Thymus (tissue), 11 donors: ENCODE results near the gene TIMP2. TPM values are rescaled to one million over a fixed set of nuclear protein-coding genes. Genes with fewer than 3 reads are reported as not detected.
"Not testable (repeated sequence)": the region's sequence is repeated elsewhere in the genome, so short reads cannot be mapped to it uniquely, and the experiment has no call there.

ENCODE experiments used
- DNase-seq, 9 donors: peaks; one replicate each; pipeline ENCODE4 v3.0.0-alpha.2; 2013; ENCODE audit warnings: low spot score in 9 of 9, low read depth in 6 of 9, missing footprints in 1 of 9
- H3K27ac ChIP-seq, 2 donors: one replicate each; pipeline ENCODE4 v1.5.1; 2013; ENCODE audit warnings: control low read depth in 1 of 2, low read depth in 1 of 2, low read length in 1 of 2, mild to moderate bottlenecking in 1 of 2, moderate library complexity in 1 of 2
- H3K27me3 ChIP-seq, 2 donors: one replicate each; pipeline ENCODE4 v1.5.1; 2013; ENCODE audit warnings: low read length in 1 of 2; ENCODE audit not compliant: control insufficient read depth in 2 of 2, insufficient read depth in 1 of 2
- H3K36me3 ChIP-seq, 2 donors: one replicate each; pipeline ENCODE4 v1.5.1; 2013; ENCODE audit warnings: low read length in 1 of 2, mild to moderate bottlenecking in 1 of 2, moderate library complexity in 1 of 2; ENCODE audit not compliant: control insufficient read depth in 2 of 2, insufficient read depth in 2 of 2
- H3K4me1 ChIP-seq, 2 donors: one replicate each; pipeline ENCODE4 v1.5.1; 2013; ENCODE audit warnings: low read length in 2 of 2; ENCODE audit not compliant: control insufficient read depth in 2 of 2, insufficient read depth in 2 of 2
- H3K4me3 ChIP-seq, 2 donors: one replicate each; pipeline ENCODE4 v1.5.1; 2013; ENCODE audit warnings: low read length in 2 of 2, control low read depth in 1 of 2, mild to moderate bottlenecking in 1 of 2
- H3K9me3 ChIP-seq, 2 donors: one replicate each; pipeline ENCODE4 v1.5.1; 2013; ENCODE audit warnings: low read length in 1 of 2, mild to moderate bottlenecking in 1 of 2; ENCODE audit not compliant: control insufficient read depth in 2 of 2, insufficient read depth in 1 of 2
- WGBS: extraction: QIAGEN DNeasy Blood & Tissue Kit; methylation state at CpG from one replicate; pipeline ENCODE4 v1.1.7; 2013; 5-methylcytosine and 5-hydroxymethylcytosine counted together
- polyA plus RNA-seq: library from polyadenylated mRNA; stranded (reverse); fragments of 200-250 nt; gene quantifications from one replicate; pipeline ENCODE4 v1.2.3, GENCODE V29; 2013
- total RNA-seq: library from RNA; stranded (reverse); fragments of 120-200 nt; gene quantifications from one replicate; pipeline ENCODE4 v1.2.4, GENCODE V29; 2013
- donor health status: healthy.

Gene TIMP2
- total and polyA plus RNA-seq, 2 donors: 23.1 to 27.5 TPM

DNA sequence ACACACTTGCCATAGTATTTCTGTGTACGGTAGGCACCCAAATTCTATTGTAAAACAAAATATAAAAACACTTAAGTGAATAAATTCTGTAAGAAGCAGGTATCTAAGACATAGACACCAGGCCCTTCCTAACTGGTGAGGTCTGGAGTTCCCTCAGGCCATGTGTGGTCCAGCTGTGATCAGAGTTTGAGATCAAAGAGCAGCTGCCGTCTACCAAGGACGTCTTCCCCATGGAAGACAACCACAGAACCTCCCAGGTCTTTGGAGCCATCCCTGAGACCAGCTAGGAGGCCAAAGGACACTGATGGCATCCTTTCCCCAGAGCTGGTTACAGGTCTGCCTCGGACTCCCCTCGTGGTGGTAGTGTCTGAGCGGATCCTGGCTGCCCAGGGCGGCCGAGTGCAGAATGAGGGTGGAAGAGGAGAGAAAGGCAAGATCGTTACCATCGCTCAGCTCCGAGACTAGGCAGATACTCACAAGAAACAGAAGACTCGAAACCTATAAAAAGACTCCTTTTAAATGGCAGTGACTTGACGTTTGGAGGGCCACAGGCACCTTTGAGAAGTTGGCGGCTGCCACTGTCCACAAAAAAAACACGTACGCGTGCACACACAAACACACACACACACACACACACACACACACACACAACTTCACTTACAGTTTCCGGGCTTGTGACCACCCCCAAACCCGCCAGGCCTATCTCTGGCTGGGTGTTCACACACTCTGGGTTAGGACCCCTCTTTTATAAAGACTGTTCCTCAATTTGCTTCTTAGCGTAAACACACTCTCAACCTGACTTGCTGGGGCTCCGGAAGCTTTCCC lies 7.5 kb downstream of the TIMP2 start:
- DNase-seq: peak in 1 of 9 donors; percentile 62
- WGBS: 65% methylated on average over 21 of the region's 21 CpGs
- no peaks in the 10 kb centered on the region for H3K27me3 ChIP-seq
- peaks cover 46 to 75% of the 10 kb centered on the region in 2 donors for H3K4me1 ChIP-seq
- peak overlapping the region in 1 of 2 donors; percentile 3 for H3K4me3 ChIP-seq
- peak overlapping the region; percentile 67 to 81 for H3K27ac ChIP-seq
- peaks cover 10 to 33% of the 10 kb centered on the region in 2 donors for H3K36me3 ChIP-seq
- H3K9me3 ChIP-seq: no peaks in the 10 kb centered on the region

DNA sequence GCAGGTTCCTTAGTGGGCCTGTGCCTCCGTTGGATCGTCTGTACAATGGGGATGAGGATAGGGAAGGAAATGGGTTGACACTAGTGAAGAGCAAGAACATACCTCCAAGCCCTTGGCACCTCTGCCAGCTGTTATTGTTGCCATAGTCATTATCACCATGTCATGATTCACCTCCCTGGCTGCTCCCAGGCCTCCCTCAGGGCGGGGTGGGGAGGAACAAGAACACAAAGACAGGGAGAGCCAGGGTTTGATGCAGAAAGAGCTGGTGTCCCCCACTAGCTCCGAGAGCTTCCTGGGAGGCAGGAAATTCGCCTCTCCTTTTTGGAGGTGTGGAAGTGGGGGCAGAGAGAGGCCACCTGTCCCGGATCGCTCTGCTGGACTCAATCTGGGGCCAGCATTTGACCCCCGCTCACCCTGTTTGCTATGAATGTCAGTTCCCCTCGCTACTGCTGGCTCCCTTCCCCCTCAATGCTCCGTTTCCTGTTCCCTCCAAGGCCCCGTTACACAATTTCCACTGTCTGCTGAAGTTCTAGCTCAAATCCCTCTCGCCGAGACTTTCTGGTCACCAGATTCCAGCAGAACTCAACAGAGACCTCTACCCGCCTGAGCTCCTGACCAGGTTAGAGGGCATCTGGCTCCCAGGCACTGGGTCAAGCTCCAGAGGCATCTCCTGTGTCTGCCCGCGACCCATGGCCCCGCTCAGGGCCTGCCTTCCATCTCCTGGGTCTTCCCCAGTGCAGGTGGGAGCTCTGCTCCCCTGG lies 9.1 kb downstream of the TIMP2 start:
- WGBS: 37% methylated on average over 17 of the region's 17 CpGs
- H3K4me1 ChIP-seq: peaks cover 36 to 59% of the 10 kb centered on the region in 2 donors

DNA sequence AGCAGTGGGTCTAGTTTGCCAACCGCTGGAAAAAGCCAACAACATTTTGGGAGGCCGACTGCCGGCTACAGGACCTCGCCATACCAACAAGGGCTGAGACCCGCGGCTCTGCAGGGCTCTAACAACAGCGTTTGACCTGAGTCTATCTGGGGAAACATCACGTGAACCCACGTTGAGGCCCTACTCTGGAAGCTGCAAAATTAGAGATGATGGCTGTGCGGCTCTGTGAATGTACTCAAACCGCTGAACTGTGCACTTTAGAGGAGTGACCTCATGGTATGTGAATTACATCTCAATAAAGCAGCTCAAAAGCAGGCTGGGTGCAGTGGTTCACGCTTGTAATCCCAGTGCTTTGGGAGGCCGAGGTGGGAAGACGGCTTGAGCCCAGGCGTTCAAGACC lies 12.1 kb downstream of the TIMP2 start:
- Histone ChIP-seq H3K27ac (no peak overlapping the region), H3K9me3 (no peaks in the 10 kb centered on the region), H3K27me3 (no peaks in the 10 kb centered on the region), H3K4me1 (peaks cover 20 to 37% of the 10 kb centered on the region in 2 donors), H3K36me3 (peaks cover 18 to 34% of the 10 kb centered on the region in 2 donors), H3K4me3 (no peak overlapping the region)
- 97% methylated on average over 15 of the region's 15 CpGs for WGBS
- no peak for DNase-seq

More for the DNA sequence above, 9.1 kb downstream of the TIMP2 start:
- H3K9me3 ChIP-seq: no peaks in the 10 kb centered on the region
- no peaks in the 10 kb centered on the region for H3K27me3 ChIP-seq
- peaks cover 16 to 29% of the 10 kb centered on the region in 2 donors for H3K36me3 ChIP-seq
- peak overlapping the region; percentile 95 for H3K27ac ChIP-seq
- DNase-seq: peak in 2 of 9 donors; percentile 54 to 80
- H3K4me3 ChIP-seq: peak overlapping the region; percentile 37 to 49

DNA sequence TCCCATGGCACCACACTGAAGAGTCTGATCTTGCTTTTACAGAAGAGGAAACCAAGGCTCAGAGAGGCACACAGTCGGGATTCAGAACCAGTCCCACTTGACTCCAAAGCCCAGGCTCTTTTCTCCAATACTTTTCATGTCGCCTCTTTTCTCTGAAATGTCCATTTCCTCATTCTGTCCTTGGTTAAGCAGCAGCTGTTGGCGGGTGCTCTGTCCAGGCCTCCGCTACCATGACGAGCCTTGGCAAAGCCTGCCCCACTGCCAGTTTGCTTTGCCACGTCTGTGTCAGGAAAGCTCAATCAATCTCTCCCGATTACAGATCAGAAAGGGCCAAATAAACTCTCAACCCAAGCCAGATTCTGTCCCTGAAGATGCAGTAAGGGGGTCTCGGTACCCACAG lies 13.1 kb downstream of the TIMP2 start:
- Histone ChIP-seq H3K9me3 (no peaks in the 10 kb centered on the region), H3K27ac (no peak overlapping the region), H3K27me3 (no peaks in the 10 kb centered on the region), H3K36me3 (peaks cover 18 to 30% of the 10 kb centered on the region in 2 donors), H3K4me1 (peaks cover 13 to 27% of the 10 kb centered on the region in 2 donors), H3K4me3 (no peak overlapping the region)
- 98% methylated on average over 8 of the region's 8 CpGs for WGBS
- DNase-seq: no peak

DNA sequence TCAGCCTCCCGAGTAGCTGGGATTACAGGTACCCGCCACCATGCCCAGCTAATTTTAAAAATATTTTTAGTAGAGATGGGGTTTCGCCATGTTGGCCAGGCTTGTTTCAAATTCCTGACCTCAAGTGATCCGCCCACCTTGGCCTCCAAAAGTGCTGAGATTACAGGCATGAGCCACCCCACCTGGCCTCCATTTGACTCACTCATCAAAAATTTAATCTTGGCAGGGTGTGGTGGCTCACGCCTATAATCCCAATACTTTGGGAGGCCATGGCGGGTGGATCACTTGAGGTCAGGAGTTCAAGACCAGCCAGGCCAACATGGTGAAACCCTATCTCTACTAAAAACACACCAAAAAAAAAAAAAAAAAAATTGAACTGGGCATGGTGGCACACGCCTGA lies 13.6 kb downstream of the TIMP2 start:
- 91% methylated on average over 7 of the region's 7 CpGs for WGBS

DNA sequence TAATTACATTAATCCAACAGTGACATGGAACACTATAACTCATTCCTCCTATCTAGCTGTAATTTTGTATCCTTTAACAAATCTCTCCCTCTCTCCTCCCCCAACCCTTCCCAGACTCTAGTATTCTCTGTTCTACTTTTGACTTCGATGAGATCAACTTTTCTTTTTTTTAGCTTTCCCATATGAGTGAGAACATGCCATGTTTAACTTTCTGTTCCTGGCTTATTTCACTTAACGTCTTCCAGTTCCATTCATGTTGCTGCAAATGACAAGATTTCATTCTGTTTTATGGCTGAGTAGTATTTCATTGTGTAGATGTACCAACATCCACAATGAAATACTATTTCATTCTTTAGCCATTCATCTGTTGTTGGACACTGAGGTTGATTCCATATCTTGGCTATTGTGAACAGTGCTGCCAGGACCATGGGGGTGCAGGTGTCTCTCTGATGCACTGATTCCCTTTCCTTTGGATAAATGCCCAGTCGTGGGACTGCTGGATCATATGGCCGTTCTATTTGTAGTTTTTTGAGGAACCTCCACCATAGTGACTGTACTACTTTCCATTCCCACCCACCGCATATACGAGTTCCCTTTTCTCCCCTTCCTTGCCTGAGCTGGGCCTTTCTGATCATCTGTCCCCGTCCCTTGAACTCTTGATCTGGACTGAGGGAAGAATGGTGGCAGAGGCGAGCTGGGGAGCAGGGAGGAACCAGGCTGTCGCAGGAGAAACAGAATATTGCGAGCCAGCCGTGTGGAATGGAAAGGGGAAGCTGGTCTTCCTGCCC lies 14.5 kb downstream of the TIMP2 start:
- Histone ChIP-seq H3K27me3 (no peaks in the 10 kb centered on the region), H3K4me1 (peaks cover 1 to 14% of the 10 kb centered on the region in 2 donors), H3K9me3 (no peaks in the 10 kb centered on the region), H3K27ac (no peak overlapping the region), H3K4me3 (no peak overlapping the region), H3K36me3 (peaks cover 18 to 32% of the 10 kb centered on the region in 2 donors)
- DNase-seq: no peak
- 76% methylated on average over 11 of the region's 11 CpGs for WGBS

More for the DNA sequence above, 13.6 kb downstream of the TIMP2 start:
- not testable (repeated sequence) for H3K4me3 ChIP-seq, H3K27ac ChIP-seq, DNase-seq, H3K27me3 ChIP-seq, H3K9me3 ChIP-seq
- Histone ChIP-seq H3K4me1 (peaks cover 10 to 23% of the 10 kb centered on the region in 2 donors), H3K36me3 (peaks cover 18 to 30% of the 10 kb centered on the region in 2 donors)

DNA sequence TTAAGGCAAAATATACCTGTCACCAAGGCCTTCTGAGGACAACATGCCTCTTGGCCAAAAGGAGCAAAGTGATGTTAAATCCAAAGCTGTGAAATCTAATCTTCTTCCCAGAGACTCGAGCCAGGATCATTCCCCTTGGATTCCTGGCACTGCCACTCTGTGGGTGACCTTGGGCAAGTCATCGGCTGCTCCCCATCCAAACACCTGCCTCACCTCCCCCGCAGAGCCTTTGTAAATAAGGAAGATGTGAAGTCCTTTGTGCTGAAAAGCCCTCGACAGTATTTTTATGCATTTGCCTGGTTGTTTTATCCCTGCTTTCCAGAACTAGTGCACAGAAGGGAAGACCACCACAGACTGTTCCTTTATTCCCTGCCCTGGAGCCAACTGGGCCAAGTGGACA lies 16.8 kb downstream of the TIMP2 start:
- DNase-seq: no peak
- H3K27me3 ChIP-seq: no peaks in the 10 kb centered on the region
- 91% methylated on average over 4 of the region's 4 CpGs for WGBS
- H3K4me3 ChIP-seq: no peak overlapping the region
- H3K9me3 ChIP-seq: no peaks in the 10 kb centered on the region
- H3K36me3 ChIP-seq: peaks cover 22 to 40% of the 10 kb centered on the region in 2 donors
- peaks cover 12 to 23% of the 10 kb centered on the region in 2 donors for H3K4me1 ChIP-seq
- no peak overlapping the region for H3K27ac ChIP-seq

DNA sequence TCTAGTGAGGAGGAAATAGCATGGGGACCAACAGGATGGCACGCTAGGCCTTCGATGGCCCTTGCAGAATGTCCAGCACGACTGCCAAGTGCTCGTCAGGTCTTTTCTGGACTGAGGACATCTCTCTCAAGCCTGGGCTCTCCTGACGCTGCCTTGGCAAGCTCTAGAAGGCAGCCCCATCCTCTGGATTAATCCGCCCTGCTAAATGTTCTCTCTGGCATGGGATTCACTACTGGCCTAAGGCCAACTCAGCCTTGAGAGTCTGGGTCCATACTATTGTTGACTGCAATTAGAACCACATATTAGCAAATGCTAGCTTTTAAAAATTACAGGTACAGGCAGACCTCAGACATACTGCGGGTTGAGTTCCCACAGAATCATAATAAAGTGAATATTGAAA lies 19.6 kb downstream of the TIMP2 start:
- H3K27me3 ChIP-seq: no peaks in the 10 kb centered on the region
- no peak for DNase-seq
- WGBS: 96% methylated on average over 7 of the region's 7 CpGs
- no peak overlapping the region for H3K4me3 ChIP-seq
- H3K36me3 ChIP-seq: peaks cover 30 to 55% of the 10 kb centered on the region in 2 donors
- no peak overlapping the region for H3K27ac ChIP-seq
- H3K4me1 ChIP-seq: peaks cover 14 to 32% of the 10 kb centered on the region in 2 donors
- no peaks in the 10 kb centered on the region for H3K9me3 ChIP-seq
